Aorta (tissue), 5 donors: ENCODE measurements around the gene ZNF672. TPM values are rescaled to one million over a fixed set of nuclear protein-coding genes. Genes with fewer than 3 reads are reported as not detected.
"Not testable (repeated sequence)": the region's sequence is repeated elsewhere in the genome, so short reads cannot be mapped to it uniquely, and the experiment has no call there.

ENCODE experiments used
- ATAC-seq: fragments of 200-7000 bp; cut with Tn5 transposase; one replicate; pipeline ENCODE4 v1.9.1; 2022; ENCODE audit warnings: moderate library complexity; ENCODE audit not compliant: low FRiP score
- DNase-seq, 2 donors: peaks; one replicate each; pipeline ENCODE4 v3.0.0-alpha.2; 2020
- H3K27ac ChIP-seq, 2 donors: one replicate each; pipeline ENCODE4 v1.5.1; 2013; ENCODE audit warnings: low read length in 2 of 2, mild to moderate bottlenecking in 2 of 2, moderate library complexity in 2 of 2, control low read depth in 1 of 2, inconsistent platforms in 1 of 2, low read depth in 1 of 2
- H3K27me3 ChIP-seq, 2 donors: one replicate each; pipeline ENCODE4 v1.6.1; 2013; ENCODE audit warnings: control low read depth in 1 of 2, low read length in 1 of 2, mild to moderate bottlenecking in 1 of 2, moderate library complexity in 1 of 2; ENCODE audit not compliant: insufficient read depth in 2 of 2, control insufficient read depth in 1 of 2
- H3K36me3 ChIP-seq, 2 donors: one replicate each; pipeline ENCODE4 v1.6.1; 2013; ENCODE audit warnings: control low read depth in 1 of 2, low read length in 1 of 2, mild to moderate bottlenecking in 1 of 2; ENCODE audit not compliant: insufficient read depth in 2 of 2, control insufficient read depth in 1 of 2
- H3K4me1 ChIP-seq, 2 donors: one replicate each; pipeline ENCODE4 v1.6.1; 2013; ENCODE audit warnings: low read length in 2 of 2, control low read depth in 1 of 2, mild to moderate bottlenecking in 1 of 2, moderate library complexity in 1 of 2; ENCODE audit not compliant: insufficient read depth in 2 of 2, control insufficient read depth in 1 of 2
- H3K4me3 ChIP-seq, 2 donors: one replicate each; pipeline ENCODE4 v1.5.1; 2013; ENCODE audit warnings: low read length in 2 of 2, control low read depth in 1 of 2, mild to moderate bottlenecking in 1 of 2
- H3K9me3 ChIP-seq: one replicate; pipeline ENCODE4 v1.6.1; 2013; ENCODE audit warnings: mild to moderate bottlenecking, low read length; ENCODE audit not compliant: control insufficient read depth
- WGBS, 2 donors: extraction: QIAGEN DNeasy Blood & Tissue Kit; methylation state at CpG; one replicate each; pipeline ENCODE4 v1.1.7; 2013; 5-methylcytosine and 5-hydroxymethylcytosine counted together
- intact Hi-C, 2 donors: fragments of 100-400 bp; cut with DNase I; formaldehyde crosslinking; loops; one replicate each; pipeline versions ENCODE4 v1.14.2 to v1.15.0; 2022
- long read RNA-seq, 2 donors: library from polyadenylated mRNA; unstranded; transcript quantifications; one replicate each; pipeline ENCODE4 v2.0.0, GENCODE V29; 2020 to 2021
- polyA plus RNA-seq, 2 donors: library from polyadenylated mRNA; stranded (reverse); fragments of 200-250 nt; gene quantifications; one replicate each; pipeline ENCODE4 v1.2.3, GENCODE V29; 2013
- total RNA-seq, 2 donors: library from RNA; stranded (reverse); fragmentation: NEBNext Ultra II Directional; extraction: Animal tissue kit (Norgen Biotek cat#: 25700); gene quantifications; one replicate each; pipeline ENCODE4 v1.2.1, GENCODE V29; 2021
- donor health status: healthy with polysubstance abuse.
- donor health status: Bipolar disorder and iron deficiency.
- donor health status: DM: no; HTN: no; CAD: no.
- donor health status: DM: no; HTN: no; CAD: no.
- donor health status: DM: yes; HTN: yes; CAD: no.

The ZNF672 gene
- total RNA-seq (10 to 100 TPM; 18.7 to 30.5 TPM), polyA plus RNA-seq (10 to 100 TPM in 1 of 2 donors, 1 to 10 TPM in 1; 5.1 to 11.0 TPM)
- long read RNA-seq, donor 1, transcript ZNF672-201 (4 exons, 2,989 nt) = major isoform, 65 of 105 reads
- long read RNA-seq, donor 1, partial matches to known transcripts = 33 of 105 reads
- long read RNA-seq, donor 1, other reads (novel, unspliced or antisense) = 3 of 105 reads
- long read RNA-seq, donor 2, transcript ZNF672-201 (4 exons, 2,989 nt) = major isoform, 9 of 12 reads
- long read RNA-seq, donor 2, partial matches to known transcripts = 0 of 12 reads
- long read RNA-seq, donor 2, other reads (novel, unspliced or antisense) = 3 of 12 reads

- DNase-seq (peak; percentile 99 to 100), ATAC-seq (peak; percentile 98)
- peak within 1 kb of the TSS; percentile 91 to 96 for H3K27ac ChIP-seq
- H3K4me1 ChIP-seq = no peaks in the 10 kb centered on the region
- H3K27me3 ChIP-seq = no peaks in the 10 kb centered on the region
- peak within 1 kb of the TSS; percentile 47 to 52 for H3K4me3 ChIP-seq
- intact Hi-C loops = loop anchor here in 1 of 2 donors (1.0 kb wide), 1 partner anchor 12 kb away; no protein-coding TSS in a partner anchor
- H3K36me3 ChIP-seq = no peaks in the 10 kb centered on the region
- H3K9me3 ChIP-seq = no peaks in the 10 kb centered on the region
- WGBS, 2 donors = 0 to 1% methylated on average over 48 of the region's 48 CpGs
Measured at GRCh38 chr1:248837781-248838356, at the start of gene ZNF672. TSS of gene ZNF672 (plus strand) at chr1:248838224. CDS start at chr1:248847275, 9,051 bp downstream.

DNA sequence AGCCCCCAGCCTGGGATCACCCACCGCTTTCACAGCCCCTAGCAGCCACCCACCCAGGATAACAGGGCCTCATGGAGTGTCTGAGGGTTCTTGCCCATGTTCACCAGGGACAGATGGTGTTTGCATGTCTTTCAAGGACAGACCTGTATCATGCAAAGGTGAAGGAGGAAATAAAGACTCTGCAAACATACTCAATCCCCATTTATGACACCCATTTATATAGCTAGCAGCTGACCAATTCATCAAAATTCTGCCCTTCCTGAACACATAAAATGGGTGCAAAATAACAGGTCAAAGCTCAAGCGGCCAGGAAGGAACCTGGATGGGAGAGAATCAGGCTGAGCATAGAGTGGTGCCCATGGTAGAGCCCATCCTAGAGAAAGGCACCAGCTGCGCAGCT, 49.7 kb upstream of the ZNF672 start:
- no peaks in the 10 kb centered on the region for H3K4me1 ChIP-seq
- no peaks in the 10 kb centered on the region for H3K27me3 ChIP-seq
- ATAC-seq = no peak
- H3K9me3 ChIP-seq = no peaks in the 10 kb centered on the region
- H3K36me3 ChIP-seq = no peaks in the 10 kb centered on the region
- no peak for DNase-seq
- WGBS, 2 donors = 75 to 86% methylated on average over 3 of the region's 3 CpGs
- no peak overlapping the region for H3K4me3 ChIP-seq
- H3K27ac ChIP-seq = no peak overlapping the region
- intact Hi-C loops = no loop called here

- H3K4me3 ChIP-seq, H3K27ac ChIP-seq, H3K9me3 ChIP-seq, H3K27me3 ChIP-seq, DNase-seq, ATAC-seq, H3K4me1 ChIP-seq, intact Hi-C loops, H3K36me3 ChIP-seq: not testable (repeated sequence)
- WGBS, 2 donors = 63 to 76% methylated on average over 2 of the region's 2 CpGs
Measured at GRCh38 chr1:248789337-248789736, 48.7 kb upstream of the ZNF672 start.

DNA sequence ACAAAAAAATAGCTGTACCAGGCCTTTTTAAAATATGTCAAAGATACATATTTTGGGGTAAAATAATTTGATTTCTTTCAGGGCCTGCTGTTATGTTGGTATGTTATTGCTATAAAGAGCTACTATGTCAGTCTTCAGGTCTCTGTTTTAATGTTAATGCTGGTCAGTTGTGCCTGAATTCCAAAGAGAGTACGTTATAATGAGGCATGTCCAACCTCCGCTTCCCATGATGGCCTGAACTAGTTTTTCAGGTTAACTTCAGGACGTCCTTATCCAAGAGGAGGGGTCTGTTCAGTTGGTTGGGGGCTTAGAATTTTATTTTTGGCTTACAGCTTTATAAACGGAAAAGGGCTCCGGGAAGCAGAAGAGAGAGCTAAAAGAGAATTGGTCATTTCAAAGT, 47.6 kb upstream of the ZNF672 start:
- intact Hi-C loops = no loop called here
- WGBS, 2 donors = 70 to 72% methylated on average over 5 of the region's 5 CpGs

GRCh38 chr1:248791010-248791409, 47.0 kb upstream of the ZNF672 start:
- peaks cover 5% of the 10 kb centered on the region for H3K9me3 ChIP-seq
- no peak overlapping the region for H3K27ac ChIP-seq
- intact Hi-C loops = no loop called here
- no peak overlapping the region for H3K4me3 ChIP-seq
- 83 to 87% methylated on average over 4 of the region's 4 CpGs for WGBS, 2 donors
- H3K4me1 ChIP-seq = no peaks in the 10 kb centered on the region
- DNase-seq (no peak), ATAC-seq (no peak)
- no peaks in the 10 kb centered on the region for H3K36me3 ChIP-seq
- H3K27me3 ChIP-seq = no peaks in the 10 kb centered on the region

More for the DNA sequence above, 47.6 kb upstream of the ZNF672 start:
- no peaks in the 10 kb centered on the region for H3K4me1 ChIP-seq
- H3K27me3 ChIP-seq = no peaks in the 10 kb centered on the region
- ATAC-seq = no peak
- H3K36me3 ChIP-seq = no peaks in the 10 kb centered on the region
- no peak overlapping the region for H3K4me3 ChIP-seq
- H3K9me3 ChIP-seq = peaks cover 1% of the 10 kb centered on the region
- no peak overlapping the region for H3K27ac ChIP-seq
- DNase-seq = no peak

- WGBS, 2 donors = 77 to 83% methylated on average over 5 of the region's 5 CpGs
- Histone ChIP-seq H3K4me1 (no peaks in the 10 kb centered on the region), H3K9me3 (peaks cover 5% of the 10 kb centered on the region), H3K4me3 (no peak overlapping the region), H3K27ac (no peak overlapping the region), H3K36me3 (no peaks in the 10 kb centered on the region), H3K27me3 (no peaks in the 10 kb centered on the region)
- no peak for ATAC-seq
- DNase-seq = no peak
- intact Hi-C loops = no loop called here
Measured at GRCh38 chr1:248792342-248792741, 45.7 kb upstream of the ZNF672 start.

DNA sequence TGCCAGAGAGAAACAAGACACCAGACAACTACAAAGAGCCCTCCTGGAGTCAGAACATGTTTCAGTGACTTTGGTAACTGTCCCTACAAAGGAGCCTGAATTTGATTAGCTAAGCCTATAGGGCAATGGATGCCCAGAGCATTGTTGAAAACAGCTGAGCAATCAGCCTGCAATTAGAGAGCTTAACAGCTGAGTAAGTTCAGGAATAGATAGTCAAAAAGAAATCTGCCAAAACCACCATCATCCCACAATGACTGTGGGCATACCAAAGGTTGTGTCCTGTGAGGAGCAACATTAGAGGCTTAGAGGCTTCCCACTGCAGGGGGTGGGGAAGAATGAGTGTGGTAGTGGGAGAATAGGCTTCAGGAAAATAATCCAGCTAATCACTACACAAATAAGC, 44.4 kb upstream of the ZNF672 start:
- H3K4me1 ChIP-seq = no peaks in the 10 kb centered on the region
- no peak for ATAC-seq
- no peak for DNase-seq
- H3K36me3 ChIP-seq = no peaks in the 10 kb centered on the region
- intact Hi-C loops = no loop called here
- no peak overlapping the region for H3K27ac ChIP-seq
- no peaks in the 10 kb centered on the region for H3K27me3 ChIP-seq
- H3K9me3 ChIP-seq = peaks cover 5% of the 10 kb centered on the region
- no peak overlapping the region for H3K4me3 ChIP-seq

DNA sequence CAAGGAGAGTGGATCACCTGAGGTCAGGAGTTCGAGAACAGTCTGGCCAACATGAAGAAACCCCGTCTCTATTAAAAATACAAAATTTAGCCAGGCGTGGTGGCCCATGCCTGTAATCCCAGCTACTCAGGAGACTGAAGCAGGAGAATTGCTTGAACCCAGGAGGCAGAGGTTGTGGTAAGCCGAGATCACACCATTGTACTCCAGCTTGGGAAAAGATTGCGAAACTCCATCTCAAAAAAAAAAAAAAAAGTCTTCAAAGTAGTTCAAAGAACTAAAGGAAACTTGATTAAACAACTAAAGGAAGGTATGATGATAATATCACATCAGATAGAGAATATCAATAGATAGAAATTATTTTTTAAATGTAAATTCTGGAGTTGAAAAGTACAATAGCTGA, 43.4 kb upstream of the ZNF672 start:
- intact Hi-C loops, H3K9me3 ChIP-seq, DNase-seq, H3K36me3 ChIP-seq, H3K27ac ChIP-seq, ATAC-seq, H3K27me3 ChIP-seq, H3K4me3 ChIP-seq, H3K4me1 ChIP-seq: not testable (repeated sequence)
- 81 to 84% methylated on average over 5 of the region's 5 CpGs for WGBS, 2 donors

DNA sequence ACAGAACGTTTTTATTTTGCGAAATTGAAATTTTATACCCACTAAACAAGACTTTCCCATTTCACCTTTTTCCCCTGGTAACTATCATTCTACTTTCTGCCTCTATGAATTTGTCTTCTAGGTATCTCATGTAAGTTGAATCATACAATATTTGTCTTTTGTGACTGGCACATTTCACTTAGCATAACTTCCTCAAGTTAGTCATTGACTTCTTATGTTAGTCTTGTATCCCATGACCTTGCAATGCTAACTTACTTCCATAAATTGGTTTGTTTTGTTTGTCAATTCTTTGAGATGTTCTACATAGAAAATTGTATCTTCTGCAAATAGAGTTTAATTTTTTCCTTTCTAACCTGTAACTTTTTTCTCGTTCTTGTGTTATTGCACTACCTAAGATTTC, 39.2 kb upstream of the ZNF672 start:
- Histone ChIP-seq H3K4me3 (no peak overlapping the region), H3K4me1 (no peaks in the 10 kb centered on the region), H3K9me3 (peaks cover 5% of the 10 kb centered on the region), H3K27ac (no peak overlapping the region), H3K27me3 (no peaks in the 10 kb centered on the region), H3K36me3 (no peaks in the 10 kb centered on the region)
- intact Hi-C loops = no loop called here
- DNase-seq = no peak
- no peak for ATAC-seq
- WGBS, 2 donors = 74 to 77% methylated on average over 3 of the region's 3 CpGs
